HL-60/S4 treated with retinoic acid at 250 ng/mL for 4 days and 3 days (cell line): ENCODE results near the gene SERPINB6.

ENCODE experiments used
- in situ Hi-C: fragments of 300-500 bp; cut with MboI; formaldehyde crosslinking; loops from 2 replicates; pipeline ENCODE4 v1.7.0; 2022; ENCODE audit warnings: low sequenced_read_pairs

Gene SERPINB6

DNA sequence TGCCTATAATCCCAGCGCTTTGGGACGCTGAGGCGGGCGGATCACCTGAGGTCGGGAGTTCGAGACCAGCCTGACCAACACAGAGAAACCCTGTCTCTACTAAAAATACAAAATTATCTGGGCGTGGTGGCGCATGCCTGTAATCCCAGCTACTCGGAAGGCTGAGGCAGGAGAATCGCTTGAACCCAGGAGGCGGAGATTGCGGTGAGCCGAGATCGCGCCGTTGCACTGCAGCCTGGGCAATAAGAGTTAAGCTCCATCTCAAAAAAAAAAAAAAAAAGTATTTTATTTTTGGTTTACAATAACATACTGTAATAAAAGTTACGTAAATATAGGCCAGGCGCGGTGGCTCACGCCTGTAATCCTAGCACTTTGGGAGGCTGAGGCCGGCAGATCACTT lies 29.3 kb downstream of the SERPINB6 start:
- in situ Hi-C loops: loop anchor here (25.0 kb wide), 1 partner anchor 1355 kb away; no protein-coding TSS in a partner anchor

DNA sequence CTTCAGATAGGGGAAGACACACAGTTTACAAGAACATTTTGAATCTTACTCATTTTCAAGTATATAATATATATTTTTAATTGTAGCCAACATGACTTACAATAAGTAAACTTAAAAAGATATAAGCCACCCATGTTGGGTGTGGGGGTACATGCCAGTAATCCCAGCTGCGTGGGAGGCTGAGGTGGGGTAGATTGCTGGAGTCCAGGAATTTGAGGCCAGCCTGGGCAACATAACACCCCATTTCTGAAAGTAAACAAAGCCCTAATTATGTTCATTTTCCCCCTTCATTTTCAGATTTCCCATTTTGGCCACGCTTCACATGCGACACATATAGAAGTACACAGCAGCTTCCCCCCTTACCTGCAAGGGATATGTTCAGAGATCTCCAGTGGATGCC lies 30.5 kb downstream of the SERPINB6 start:
- in situ Hi-C loops: loop anchor here (25.0 kb wide), 1 partner anchor 1354 kb away; no protein-coding TSS in a partner anchor

DNA sequence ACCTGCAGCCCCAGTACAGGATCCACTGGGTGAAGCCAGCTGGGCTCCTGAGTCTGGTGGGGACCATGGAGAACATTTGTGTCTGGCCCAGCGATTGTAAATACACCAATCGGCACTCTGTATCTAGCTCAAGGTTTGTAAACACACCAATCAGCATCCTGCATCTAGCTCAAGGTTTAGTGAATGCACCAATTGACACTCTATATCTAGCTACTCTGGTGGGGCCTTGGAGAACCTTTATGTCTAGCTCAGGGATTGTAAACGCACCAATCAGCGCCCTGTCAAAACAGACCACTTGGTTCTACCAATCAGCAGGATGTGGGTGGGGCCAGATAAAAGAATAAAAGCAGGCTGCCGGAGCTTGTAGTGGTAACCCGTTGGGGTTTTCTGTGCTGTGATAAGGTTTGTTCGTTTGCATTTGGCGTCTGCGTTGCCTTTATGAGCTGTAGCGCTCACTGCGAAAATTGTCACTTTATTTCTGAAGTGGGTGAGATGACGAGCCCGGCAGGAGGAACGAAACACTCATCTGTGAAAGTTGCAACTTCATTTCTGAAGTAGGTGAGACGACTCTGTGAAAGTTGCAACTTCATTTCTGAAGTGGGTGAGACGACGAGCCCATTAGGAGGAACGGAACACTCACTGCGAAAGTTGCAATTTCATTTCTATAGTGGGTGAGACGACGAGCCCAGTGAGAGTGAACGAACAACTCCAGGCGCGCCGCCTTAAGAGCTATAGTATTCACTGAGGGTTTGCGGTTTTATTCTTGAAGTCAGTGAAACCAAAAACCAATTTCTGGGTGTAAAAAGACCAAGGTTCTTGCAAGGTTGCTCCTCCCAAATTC lies 31.1 kb downstream of the SERPINB6 start:
- in situ Hi-C loops: loop anchor here (25.0 kb wide), 1 partner anchor 1353 kb away; no protein-coding TSS in a partner anchor

DNA sequence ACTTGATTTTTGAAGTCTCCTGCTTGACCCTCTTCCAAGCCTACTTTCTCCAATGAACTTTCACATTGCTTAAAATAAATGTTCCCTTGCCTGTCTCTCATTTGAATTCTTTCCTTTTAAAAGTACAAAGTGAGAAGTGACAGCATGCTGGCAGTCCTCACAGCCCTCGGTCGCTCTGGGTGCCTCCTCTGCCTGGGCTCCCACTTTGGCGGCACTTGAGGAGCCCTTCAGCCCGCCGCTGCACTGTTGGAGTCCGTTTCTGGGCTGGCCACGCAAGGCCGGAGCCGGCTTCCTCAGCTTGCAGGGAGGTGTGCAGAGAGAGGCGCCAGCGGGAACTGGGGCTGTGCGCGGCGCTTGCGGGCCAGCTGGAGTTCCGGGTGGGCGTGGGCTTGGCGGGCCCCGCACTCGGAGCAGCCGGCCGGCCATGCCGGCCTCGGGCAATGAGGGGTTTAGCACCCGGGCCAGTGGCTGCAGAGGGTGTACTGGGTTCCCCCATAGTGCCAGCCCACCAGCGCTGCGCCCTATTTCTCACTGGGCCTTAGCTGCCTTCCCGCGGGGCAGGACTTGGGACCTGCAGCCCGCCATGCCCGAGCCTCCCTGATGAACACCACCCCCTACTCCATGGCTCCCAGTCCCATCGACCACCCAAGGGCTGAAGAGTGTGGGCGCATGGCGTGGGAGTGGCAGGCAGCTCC lies 31.9 kb downstream of the SERPINB6 start:
- in situ Hi-C loops: loop anchor here (10.0 to 25.0 kb wide), 2 partner anchors 95 to 1352 kb away; partner anchors contain the start of gene SERPINB1

DNA sequence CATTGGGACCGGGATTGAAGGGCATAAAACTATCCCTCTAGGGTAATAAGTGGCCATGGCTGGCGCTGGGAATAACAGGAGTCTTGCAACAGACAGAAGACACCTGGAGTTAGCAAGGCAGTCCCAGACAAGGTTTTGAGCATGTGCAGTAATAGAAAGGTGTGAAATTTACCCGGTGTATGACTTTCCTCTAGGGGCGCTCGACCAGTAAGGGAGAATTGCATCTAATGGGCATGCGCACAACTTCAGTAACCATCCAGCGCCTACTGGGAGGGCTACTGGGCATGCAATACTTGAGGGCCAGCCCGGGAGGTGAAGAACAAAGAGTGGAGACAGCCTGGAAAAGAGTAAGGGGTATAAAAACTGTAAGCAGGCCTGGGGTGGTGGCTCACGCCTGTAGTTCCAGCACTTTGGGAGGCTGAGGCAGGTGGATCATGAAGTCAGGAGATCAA lies 32.7 kb downstream of the SERPINB6 start:
- in situ Hi-C loops: loop anchor here (10.0 to 25.0 kb wide), 2 partner anchors 94 to 1351 kb away; partner anchors contain the start of gene SERPINB1

DNA sequence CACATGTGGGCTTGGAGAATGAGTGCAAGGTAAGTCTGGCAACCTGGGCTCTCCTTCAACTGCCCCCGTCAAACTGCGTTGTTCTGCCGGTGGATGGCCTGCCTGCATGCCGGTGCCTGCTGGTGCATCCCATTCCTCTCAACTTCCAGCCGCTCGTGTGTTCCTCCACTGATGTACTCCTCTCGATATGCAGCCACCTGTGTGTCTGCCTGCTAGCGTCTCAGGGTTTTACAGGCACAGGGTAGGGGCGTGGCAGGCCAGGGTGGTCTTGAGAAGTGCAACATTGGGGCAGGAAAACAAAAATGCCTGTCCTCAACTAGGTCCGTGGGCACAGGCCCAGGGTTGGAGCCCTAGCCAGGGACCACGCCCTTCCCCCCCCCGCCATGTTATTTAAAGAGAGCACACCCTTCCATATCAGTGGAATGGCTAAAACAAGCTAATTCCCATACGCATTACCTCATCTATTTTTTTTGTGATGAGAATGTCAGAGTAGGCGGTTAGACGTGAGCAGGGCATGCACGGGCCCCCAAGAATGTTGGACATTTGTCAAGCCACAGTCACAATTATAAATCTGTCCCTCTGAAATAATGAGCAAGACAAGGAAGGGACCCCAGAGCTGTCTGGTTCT lies 33.2 kb downstream of the SERPINB6 start:
- in situ Hi-C loops: loop anchor here (10.0 to 25.0 kb wide), 2 partner anchors 93 to 1351 kb away; partner anchors contain the start of gene SERPINB1

DNA sequence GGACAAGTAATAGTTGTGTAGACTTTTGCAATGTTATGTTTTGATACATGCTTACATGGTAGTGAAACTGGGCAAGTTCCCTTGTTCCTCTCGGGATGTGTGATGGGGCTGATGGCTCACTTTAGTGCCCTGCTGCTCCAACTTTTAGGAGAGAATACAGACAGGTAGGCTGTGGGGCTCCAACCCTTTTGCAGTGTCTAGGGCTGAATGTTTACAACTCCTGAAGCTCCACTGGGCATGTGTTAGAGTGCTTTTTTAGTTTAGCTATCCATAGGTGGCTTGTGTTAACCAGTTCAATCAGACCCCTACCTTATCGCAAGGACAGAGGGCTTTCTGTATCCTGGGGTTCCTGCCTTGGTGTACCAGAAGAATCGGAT lies 33.8 kb downstream of the SERPINB6 start:
- in situ Hi-C loops: loop anchor here (10.0 to 25.0 kb wide), 2 partner anchors 93 to 1350 kb away; partner anchors contain the start of gene SERPINB1

DNA sequence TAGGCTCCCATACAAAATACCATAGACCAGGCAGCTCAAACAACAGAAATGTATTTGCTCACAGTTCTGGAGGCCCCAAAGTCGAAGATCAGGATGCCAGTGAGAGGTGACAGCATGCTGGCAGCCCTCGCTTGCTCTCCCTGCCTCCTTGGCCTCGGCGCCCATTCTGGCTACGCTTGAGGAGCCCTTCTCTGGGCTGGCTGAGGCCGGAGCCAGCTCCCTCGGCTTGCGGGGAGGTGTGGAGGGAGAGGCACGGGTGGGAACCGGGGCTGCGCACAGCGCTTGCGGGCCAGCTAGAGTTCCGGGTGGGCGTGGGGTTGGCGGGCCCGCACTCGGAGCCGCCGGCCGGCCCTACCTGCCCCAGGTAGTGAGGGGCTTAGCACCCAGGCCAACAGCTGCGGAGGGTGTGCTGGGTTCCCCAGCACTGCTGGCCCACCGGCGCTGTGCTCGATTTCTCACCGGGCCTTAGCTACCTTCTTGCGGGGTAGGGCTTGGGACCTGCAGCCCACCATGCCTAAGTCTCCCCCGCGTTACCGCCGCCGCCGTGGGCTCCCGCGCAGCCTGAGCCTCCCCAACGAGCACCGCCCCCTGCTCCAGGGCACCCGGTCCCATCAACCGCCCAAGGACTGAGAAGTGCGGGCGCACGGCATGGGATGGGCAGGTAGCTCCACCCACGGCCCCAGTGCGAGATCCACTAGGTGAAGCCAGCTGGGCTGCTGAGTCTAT lies 35.6 kb downstream of the SERPINB6 start:
- in situ Hi-C loops: loop anchor here (10.0 to 25.0 kb wide), 2 partner anchors 91 to 1348 kb away; partner anchors contain the start of gene SERPINB1

DNA sequence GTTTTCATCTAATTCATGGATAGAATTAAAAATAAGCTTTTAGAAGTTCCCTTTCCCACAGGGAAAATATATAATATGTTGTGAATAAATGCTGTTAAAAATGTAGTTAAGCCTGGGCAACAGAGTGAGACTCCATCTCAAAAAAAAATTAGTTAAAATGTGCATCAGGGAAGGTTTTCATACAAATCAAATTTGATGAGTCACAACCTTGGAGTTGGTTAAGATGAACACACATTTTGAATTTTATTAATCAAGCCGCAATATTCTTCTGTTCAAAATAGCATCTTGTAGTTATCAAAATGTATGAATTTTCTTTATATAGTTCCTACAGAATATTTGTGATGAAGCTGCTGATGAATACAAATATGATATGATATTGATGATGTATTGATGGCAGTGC lies 37.3 kb downstream of the SERPINB6 start:
- in situ Hi-C loops: loop anchor here (10.0 to 25.0 kb wide), 2 partner anchors 89 to 1347 kb away; partner anchors contain the start of gene SERPINB1

DNA sequence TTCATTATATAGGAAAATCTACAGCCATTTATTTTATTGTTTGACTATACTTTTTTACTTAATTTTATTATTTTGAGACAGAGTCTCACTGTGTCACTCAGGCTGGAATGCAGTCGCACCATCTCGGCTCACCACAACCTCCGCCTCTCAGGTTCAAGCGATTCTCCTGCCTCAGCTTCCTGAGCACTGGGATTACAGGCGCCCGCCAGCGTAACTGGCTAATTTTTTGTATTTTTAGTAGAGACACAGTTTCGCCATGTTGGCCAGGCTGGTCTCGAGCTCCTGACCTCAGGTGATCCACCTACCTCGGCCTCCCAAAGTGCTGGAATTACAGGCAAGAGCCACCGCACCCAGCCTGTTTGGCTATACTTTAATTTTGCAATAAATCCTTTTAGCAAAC lies 38.5 kb downstream of the SERPINB6 start:
- in situ Hi-C loops: loop anchor here (10.0 to 25.0 kb wide), 2 partner anchors 88 to 1346 kb away; partner anchors contain the start of gene SERPINB1

DNA sequence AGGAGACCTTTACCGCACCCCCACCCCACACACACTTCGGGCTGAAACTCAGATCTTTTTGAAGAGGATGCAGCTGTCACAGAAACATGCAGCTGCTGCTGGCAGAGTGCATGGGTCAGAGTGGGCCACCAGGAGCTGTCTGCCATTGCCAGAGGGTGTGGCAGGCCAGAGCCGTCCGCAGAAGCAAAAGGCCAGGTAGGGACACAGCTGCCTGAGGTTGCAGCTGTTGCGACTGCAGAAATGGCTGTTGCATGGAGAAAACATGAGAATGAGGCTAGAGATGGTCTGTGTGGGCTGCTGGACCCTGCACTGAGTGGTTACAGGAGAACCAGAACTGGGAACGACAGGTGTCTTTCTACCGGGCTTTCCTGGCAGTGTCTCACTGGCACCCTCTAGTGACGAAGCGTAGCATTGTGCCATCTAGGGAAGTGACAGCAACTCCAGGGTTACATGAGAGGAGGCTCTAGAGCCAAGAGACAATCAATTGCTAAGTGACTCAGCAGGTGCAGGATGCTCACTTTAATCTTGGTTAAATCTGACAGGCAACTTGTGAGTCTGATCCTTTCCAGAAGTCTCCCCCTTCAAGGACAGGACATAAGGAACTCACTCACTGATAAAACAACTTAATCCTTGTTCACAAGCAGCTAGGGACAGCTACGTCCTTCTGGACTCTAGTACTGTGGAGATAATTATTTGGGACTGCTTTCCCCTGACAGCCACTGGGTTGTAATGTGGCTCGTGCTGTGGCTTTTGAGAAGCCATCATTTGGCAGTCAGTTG lies 39.2 kb downstream of the SERPINB6 start:
- in situ Hi-C loops: loop anchor here (10.0 to 25.0 kb wide), 2 partner anchors 87 to 1345 kb away; partner anchors contain the start of gene SERPINB1

DNA sequence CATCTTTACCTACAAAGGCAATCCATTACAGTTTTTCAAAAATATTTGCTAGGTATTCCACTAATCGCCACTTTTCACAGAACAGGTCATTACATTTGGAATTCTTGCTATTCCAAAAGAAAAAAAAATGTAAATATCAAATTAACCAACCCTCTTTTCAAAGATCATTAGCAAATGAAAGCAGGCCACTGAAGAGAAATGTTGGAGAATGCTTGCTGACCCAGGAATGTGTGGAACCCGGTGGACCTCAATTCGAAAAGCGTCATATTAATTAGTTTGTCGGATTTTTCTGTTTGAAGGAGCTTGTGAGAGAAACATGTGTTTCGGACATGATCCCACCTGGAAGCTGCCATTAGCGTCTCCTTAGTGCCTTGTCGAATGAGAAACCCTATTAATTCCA lies 40.3 kb downstream of the SERPINB6 start:
- in situ Hi-C loops: loop anchor here (10.0 to 25.0 kb wide), 2 partner anchors 86 to 1344 kb away; partner anchors contain the start of gene SERPINB1

DNA sequence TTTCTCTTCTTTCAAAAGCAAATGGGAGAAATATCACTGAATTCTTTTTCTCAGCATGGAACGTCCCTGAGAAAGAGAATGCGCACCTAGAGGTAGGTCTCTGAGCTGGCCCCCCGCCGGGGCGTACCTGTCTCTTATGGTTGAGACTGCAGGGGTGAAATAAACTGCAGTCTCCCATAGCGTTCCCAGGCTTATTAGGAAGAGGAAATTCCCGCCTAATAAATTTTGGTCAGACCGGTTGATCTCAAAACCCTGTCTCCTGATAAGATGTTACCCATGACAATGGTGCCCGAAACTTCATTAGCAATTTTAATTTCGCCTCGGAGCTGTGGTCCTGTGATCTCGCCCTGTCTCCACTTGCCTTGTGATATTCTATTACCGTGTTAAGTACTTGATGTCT lies 43.4 kb downstream of the SERPINB6 start:
- in situ Hi-C loops: loop anchor here (25.0 kb wide), 1 partner anchor 1341 kb away; no protein-coding TSS in a partner anchor

DNA sequence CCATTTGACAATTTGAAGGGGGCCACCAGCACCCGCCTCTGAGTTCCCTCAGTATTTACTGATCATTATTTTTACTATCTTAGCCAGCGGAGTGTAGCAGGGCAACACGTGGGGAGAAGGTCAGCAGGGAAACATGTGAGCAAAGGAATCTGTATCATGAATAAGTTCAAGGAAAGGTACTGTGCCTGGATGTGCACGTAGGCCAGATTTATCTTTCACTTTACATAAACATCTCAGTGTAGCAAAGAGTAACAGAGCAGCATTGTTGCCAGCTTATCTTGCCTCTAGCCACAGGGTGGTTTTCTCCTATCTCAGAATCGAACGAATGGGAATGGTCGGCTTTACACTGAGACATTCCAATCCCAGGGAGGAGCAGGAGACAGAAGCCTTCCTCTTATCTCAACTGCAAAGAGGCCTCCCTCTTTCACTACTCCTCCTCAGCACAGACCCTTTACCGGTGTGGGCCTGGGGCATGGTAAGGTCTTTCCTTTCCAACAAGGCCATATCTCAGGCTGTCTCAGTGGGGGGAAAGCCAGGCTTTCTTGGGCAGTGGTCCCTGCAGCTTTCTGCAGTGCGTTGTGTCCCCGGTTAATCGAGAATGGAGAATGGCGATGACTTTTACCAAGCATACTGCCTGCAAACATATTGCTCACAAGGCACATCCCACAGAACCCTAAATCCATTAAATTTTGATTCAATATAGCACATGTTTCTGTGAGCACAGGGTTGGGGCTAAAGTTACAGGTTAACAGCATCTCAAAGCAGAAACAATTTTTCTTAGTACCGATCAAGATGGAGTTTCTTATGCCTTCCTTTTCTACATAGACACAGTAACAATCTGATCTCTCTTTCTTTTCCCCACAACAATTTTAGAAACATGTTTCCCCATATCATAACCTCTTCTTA lies 45.3 kb downstream of the SERPINB6 start:
- in situ Hi-C loops: loop anchor here (25.0 kb wide), 1 partner anchor 1339 kb away; no protein-coding TSS in a partner anchor

DNA sequence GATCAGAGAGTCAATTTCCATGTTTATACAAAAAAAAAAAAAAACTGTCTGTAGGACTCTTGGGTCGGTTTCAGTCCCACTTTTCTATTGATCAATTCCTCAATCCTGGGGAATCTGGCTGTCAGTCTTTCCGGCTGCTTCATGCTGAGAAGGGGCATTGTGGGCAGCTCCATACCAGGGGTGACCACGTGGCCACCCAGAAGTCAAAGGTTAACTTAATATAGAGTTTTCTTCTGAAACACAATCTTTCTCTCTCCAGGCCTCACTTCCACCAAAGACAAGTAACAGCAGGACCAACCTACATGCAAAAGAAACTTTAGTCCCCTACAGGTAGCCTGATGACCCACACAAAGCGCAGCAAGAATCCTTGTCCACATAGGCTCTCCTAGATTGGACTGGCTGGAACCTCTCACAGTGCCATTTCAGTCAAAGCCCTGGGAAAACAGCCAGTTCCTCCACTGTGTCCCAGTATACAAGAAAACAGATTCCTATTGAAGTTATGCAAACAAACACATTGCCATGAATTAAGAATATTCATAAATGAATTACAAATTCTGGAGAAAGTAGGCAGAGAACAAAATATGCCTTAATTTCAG lies 49.7 kb downstream of the SERPINB6 start:
- in situ Hi-C loops: no loop called here

DNA sequence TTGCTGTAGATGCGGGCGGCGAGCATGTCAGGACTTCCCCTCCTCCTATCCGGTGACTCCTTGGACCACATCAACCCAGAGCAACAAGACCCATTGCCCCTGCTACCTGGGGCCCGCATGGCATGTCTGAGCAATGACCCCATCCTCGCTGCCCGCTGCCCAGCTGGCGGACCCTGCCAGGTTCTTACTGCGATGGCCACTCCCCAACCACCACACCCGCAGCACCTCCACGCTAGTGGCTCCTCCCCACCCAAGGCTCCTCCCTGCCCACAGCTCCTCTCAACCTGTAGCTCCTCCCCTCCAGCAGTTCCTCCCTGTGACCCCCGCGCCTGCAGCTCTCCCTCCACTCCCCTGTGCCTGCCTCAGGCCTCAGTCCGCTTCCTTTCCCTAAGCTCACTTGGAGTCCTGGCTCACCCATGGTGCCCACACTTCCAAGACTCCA lies 50.7 kb downstream of the SERPINB6 start:
- in situ Hi-C loops: no loop called here

DNA sequence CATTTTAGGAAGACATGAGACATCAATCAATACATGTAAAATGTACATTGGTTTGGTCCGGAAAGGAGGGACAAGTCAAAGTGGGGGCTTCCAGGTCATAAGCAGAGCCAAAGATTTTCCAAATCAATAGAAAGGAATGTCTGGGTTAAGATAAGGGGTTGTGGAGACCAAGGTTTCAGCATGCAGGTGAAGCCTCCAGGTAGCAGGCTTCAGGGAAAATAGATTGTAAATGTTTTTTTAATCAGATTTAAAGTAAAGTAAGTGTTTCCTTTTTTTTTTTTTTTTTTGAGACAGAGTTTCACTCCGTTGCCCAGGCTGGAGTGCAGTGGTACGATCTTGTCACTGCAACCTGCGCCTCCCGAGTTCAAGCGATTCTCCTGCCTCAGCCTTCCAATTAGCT lies 51.5 kb downstream of the SERPINB6 start:
- in situ Hi-C loops: no loop called here

DNA sequence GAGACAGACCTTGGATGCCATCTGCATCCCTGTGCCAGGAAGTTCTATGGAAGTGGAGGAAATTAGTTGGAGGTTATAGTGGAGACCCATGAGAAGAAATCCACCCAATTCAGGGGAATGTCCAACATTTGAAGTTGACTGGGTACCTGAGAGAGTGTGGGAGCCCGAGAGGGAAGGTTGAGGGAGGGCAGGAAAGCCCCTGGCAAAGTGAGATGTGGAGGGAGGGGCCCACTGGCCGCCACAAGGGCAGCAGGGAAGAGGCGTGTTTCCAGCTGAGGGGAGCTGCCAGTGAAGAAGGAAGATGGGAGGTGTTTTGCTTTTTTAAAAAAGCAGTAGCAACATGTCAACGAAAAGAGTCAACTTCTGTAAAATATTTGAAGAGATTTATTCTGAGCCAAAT lies 52.0 kb downstream of the SERPINB6 start:
- in situ Hi-C loops: no loop called here
